DOHH2 (cell line): ENCODE measurements around the gene ABCD4.

Source experiments
- H3F3A ChIP-seq: fragments of 200-600 bp; sonication (generic), shearing (Covaris generic); 2 replicates; pipeline ENCODE4 v1.6.0; 2016; ENCODE audit warnings: antibody characterized with exemption, mild to moderate bottlenecking; ENCODE audit not compliant: control insufficient read depth, insufficient read depth
- H3K27ac ChIP-seq: fragments of 200-600 bp; sonication (generic); 2 replicates; pipeline ENCODE4 v1.5.1; 2014; ENCODE audit warnings: low read depth, mild to moderate bottlenecking, low read length, moderate library complexity
- H3K27me3 ChIP-seq: fragments of 200-600 bp; sonication (generic); 2 replicates; pipeline ENCODE4 v1.6.1; 2014; ENCODE audit warnings: mild to moderate bottlenecking, low read length, mixed read lengths; ENCODE audit not compliant: control insufficient read depth
- H3K36me3 ChIP-seq: fragments of 200-600 bp; sonication (generic); 2 replicates; pipeline ENCODE4 v1.6.1; 2014; ENCODE audit warnings: mild to moderate bottlenecking, low read length, moderate library complexity, mixed read lengths; ENCODE audit not compliant: control insufficient read depth
- H3K4me1 ChIP-seq: fragments of 200-600 bp; sonication (generic); 2 replicates; pipeline ENCODE4 v1.6.1; 2014; ENCODE audit warnings: mild to moderate bottlenecking, low read length, mixed read lengths; ENCODE audit not compliant: control insufficient read depth
- H3K4me2 ChIP-seq: fragments of 200-600 bp; sonication (generic); 2 replicates; pipeline ENCODE4 v1.6.0; 2014; ENCODE audit warnings: mild to moderate bottlenecking, low read length, moderate library complexity
- H3K4me3 ChIP-seq: fragments of 200-600 bp; sonication (generic); 2 replicates; pipeline ENCODE4 v1.5.1; 2014; ENCODE audit warnings: mild to moderate bottlenecking, low read length, mixed read lengths
- H3K79me2 ChIP-seq: fragments of 200-600 bp; sonication (generic); 2 replicates; pipeline ENCODE4 v1.6.1; 2014; ENCODE audit warnings: mild to moderate bottlenecking, low read length, mixed read lengths; ENCODE audit not compliant: control insufficient read depth
- H3K9me2 ChIP-seq: fragments of 200-600 bp; sonication (generic); replicated peaks from 2 replicates; pipeline ENCODE4 v1.6.1; 2014; ENCODE audit warnings: mild to moderate bottlenecking, low read length, mixed read lengths; ENCODE audit not compliant: control insufficient read depth
- H3K9me3 ChIP-seq: fragments of 200-600 bp; sonication (generic); 2 replicates; pipeline ENCODE4 v1.6.1; 2014; ENCODE audit warnings: antibody characterized with exemption, low read length, mixed read lengths; ENCODE audit not compliant: control insufficient read depth, insufficient read depth
- H4K20me1 ChIP-seq: fragments of 200-600 bp; sonication (generic); 2 replicates; pipeline ENCODE4 v1.6.0; 2014; ENCODE audit warnings: low read depth, mild to moderate bottlenecking, antibody characterized with exemption, low read length, moderate library complexity; ENCODE audit not compliant: control insufficient read depth, insufficient read depth
- EZH2phosphoT487 ChIP-seq: fragments of 200-600 bp; sonication (generic); IDR thresholded peaks from 2 replicates; pipeline ENCODE4 v1.6.1; 2017; ENCODE audit warnings: borderline replicate concordance, mild to moderate bottlenecking, antibody characterized with exemption, low read length, moderate library complexity, mixed read lengths
- TF ChIP-seq, protein P1 (sequence below): fragments of 200-600 bp; sonication (generic); IDR thresholded peaks from one replicate; pipeline ENCODE4 v1.5.1; 2014; ENCODE audit warnings: antibody characterized with exemption, mild to moderate bottlenecking, low read depth, low read length; ENCODE audit not compliant: poor library complexity, severe bottlenecking

ABCD4 gene

DNA sequence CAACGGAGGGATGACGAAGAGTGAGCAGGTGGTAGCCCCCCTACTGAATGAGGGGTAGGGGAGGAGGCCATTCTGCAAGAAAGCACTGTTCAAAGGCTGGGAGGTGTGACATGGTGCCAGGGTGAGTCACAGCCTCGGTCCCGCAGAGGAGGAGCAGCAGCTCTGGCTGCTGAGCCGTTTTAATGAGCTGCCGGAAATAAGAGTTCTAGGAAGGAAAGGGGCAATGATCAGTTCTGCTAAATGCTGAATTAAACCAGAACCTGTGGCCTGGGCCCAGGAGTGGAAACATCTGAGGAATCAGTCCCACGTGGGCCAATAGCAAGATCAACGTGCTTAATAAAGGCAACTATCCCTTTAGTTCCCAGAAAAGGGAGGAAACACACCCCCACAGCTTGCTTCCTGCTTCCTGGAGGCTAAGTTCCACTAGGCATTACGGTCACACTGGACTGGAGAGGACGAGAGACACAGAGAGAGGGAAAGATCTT lies 3.6 kb downstream of the ABCD4 start:
- Histone ChIP-seq H3K9me2 (no peaks in the 10 kb centered on the region), H3K4me3 (no peak overlapping the region), H3K9me3 (no peaks in the 10 kb centered on the region), H3K4me2 (no peak overlapping the region), H3K79me2 (peaks cover 39% of the 10 kb centered on the region), H3K4me1 (peaks cover 20% of the 10 kb centered on the region), H4K20me1 (no peaks in the 10 kb centered on the region), H3K36me3 (peaks cover 48% of the 10 kb centered on the region), H3F3A (peaks cover 3% of the 10 kb centered on the region), H3K27ac (no peak overlapping the region), H3K27me3 (no peaks in the 10 kb centered on the region)
- no peak for TF ChIP-seq EZH2phosphoT487
- TF ChIP-seq, protein P1, sequence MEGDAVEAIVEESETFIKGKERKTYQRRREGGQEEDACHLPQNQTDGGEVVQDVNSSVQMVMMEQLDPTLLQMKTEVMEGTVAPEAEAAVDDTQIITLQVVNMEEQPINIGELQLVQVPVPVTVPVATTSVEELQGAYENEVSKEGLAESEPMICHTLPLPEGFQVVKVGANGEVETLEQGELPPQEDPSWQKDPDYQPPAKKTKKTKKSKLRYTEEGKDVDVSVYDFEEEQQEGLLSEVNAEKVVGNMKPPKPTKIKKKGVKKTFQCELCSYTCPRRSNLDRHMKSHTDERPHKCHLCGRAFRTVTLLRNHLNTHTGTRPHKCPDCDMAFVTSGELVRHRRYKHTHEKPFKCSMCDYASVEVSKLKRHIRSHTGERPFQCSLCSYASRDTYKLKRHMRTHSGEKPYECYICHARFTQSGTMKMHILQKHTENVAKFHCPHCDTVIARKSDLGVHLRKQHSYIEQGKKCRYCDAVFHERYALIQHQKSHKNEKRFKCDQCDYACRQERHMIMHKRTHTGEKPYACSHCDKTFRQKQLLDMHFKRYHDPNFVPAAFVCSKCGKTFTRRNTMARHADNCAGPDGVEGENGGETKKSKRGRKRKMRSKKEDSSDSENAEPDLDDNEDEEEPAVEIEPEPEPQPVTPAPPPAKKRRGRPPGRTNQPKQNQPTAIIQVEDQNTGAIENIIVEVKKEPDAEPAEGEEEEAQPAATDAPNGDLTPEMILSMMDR = no peak

DNA sequence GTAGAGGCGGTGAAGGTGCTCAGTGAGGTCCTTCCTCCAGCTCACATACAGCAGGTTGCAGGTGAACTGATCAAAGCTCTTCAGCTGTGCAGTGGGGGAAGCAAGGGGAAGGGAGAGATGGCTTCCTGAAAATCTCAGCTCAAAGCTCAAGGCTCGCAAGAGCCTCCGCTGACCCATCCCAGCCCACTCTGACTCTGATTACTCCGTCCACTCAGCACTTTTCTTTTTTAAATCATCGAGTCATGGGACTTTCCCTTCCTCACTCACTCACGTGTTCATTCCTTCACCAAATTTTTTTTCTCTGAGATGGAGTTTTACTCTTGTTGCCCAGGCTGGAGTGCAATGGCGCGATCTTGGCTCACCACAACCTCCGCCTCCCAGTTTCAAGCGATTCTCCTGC lies 4.7 kb downstream of the ABCD4 start:
- Histone ChIP-seq H3K27ac (no peak overlapping the region), H3K4me3 (no peak overlapping the region), H3K36me3 (peaks cover 48% of the 10 kb centered on the region), H3K27me3 (no peaks in the 10 kb centered on the region), H3K9me3 (no peaks in the 10 kb centered on the region), H3K9me2 (no peaks in the 10 kb centered on the region), H3F3A (peaks cover 3% of the 10 kb centered on the region), H3K4me2 (no peak overlapping the region), H3K4me1 (peaks cover 14% of the 10 kb centered on the region), H4K20me1 (no peaks in the 10 kb centered on the region), H3K79me2 (peaks cover 36% of the 10 kb centered on the region)
- TF ChIP-seq, protein P1 = no peak
- TF ChIP-seq EZH2phosphoT487 = no peak

DNA sequence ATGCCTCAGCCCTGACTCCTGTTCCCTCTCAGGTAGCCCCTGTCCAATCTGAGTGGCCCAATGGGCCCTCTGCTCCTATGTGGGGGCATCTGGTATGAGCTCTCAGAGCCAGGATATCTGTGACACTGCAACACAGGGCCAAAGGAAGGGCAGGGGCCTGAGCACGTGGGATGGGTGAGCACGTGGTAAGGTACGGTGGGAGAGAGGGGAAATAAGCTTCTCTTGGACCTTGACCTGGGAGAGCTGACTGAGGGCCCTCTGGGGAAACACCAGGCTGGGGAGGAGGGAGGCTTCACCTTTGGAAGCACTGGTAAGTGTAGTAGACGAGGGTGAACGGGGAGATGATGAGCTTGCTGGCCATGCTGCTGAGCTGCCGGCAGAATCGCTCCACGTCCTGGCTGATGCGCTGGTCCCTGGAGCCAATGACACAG lies 6.7 kb downstream of the ABCD4 start:
- TF ChIP-seq, protein P1 = no peak
- no peak for TF ChIP-seq EZH2phosphoT487
- H3K9me2 ChIP-seq = no peaks in the 10 kb centered on the region
- H3K27ac ChIP-seq = no peak overlapping the region
- no peaks in the 10 kb centered on the region for H3K9me3 ChIP-seq
- H3K36me3 ChIP-seq = peaks cover 55% of the 10 kb centered on the region
- no peak overlapping the region for H3K4me3 ChIP-seq
- H3K4me2 ChIP-seq = no peak overlapping the region
- H4K20me1 ChIP-seq = no peaks in the 10 kb centered on the region
- H3K79me2 ChIP-seq = peaks cover 19% of the 10 kb centered on the region
- peaks cover 4% of the 10 kb centered on the region for H3K4me1 ChIP-seq
- no peaks in the 10 kb centered on the region for H3F3A ChIP-seq
- H3K27me3 ChIP-seq = no peaks in the 10 kb centered on the region
